DOHH2 (cell line): ENCODE data around the gene HINFP.

Experiments
- H3F3A ChIP-seq: fragments of 200-600 bp; sonication (generic), shearing (Covaris generic); 2 replicates; pipeline ENCODE4 v1.6.0; 2016; ENCODE audit warnings: antibody characterized with exemption, mild to moderate bottlenecking; ENCODE audit not compliant: control insufficient read depth, insufficient read depth
- H3K27ac ChIP-seq: fragments of 200-600 bp; sonication (generic); 2 replicates; pipeline ENCODE4 v1.5.1; 2014; ENCODE audit warnings: low read depth, mild to moderate bottlenecking, low read length, moderate library complexity
- H3K27me3 ChIP-seq: fragments of 200-600 bp; sonication (generic); 2 replicates; pipeline ENCODE4 v1.6.1; 2014; ENCODE audit warnings: mild to moderate bottlenecking, low read length, mixed read lengths; ENCODE audit not compliant: control insufficient read depth
- H3K36me3 ChIP-seq: fragments of 200-600 bp; sonication (generic); 2 replicates; pipeline ENCODE4 v1.6.1; 2014; ENCODE audit warnings: mild to moderate bottlenecking, low read length, moderate library complexity, mixed read lengths; ENCODE audit not compliant: control insufficient read depth
- H3K4me1 ChIP-seq: fragments of 200-600 bp; sonication (generic); 2 replicates; pipeline ENCODE4 v1.6.1; 2014; ENCODE audit warnings: mild to moderate bottlenecking, low read length, mixed read lengths; ENCODE audit not compliant: control insufficient read depth
- H3K4me2 ChIP-seq: fragments of 200-600 bp; sonication (generic); 2 replicates; pipeline ENCODE4 v1.6.0; 2014; ENCODE audit warnings: mild to moderate bottlenecking, low read length, moderate library complexity
- H3K4me3 ChIP-seq: fragments of 200-600 bp; sonication (generic); 2 replicates; pipeline ENCODE4 v1.5.1; 2014; ENCODE audit warnings: mild to moderate bottlenecking, low read length, mixed read lengths
- H3K79me2 ChIP-seq: fragments of 200-600 bp; sonication (generic); 2 replicates; pipeline ENCODE4 v1.6.1; 2014; ENCODE audit warnings: mild to moderate bottlenecking, low read length, mixed read lengths; ENCODE audit not compliant: control insufficient read depth
- H3K9me2 ChIP-seq: fragments of 200-600 bp; sonication (generic); replicated peaks from 2 replicates; pipeline ENCODE4 v1.6.1; 2014; ENCODE audit warnings: mild to moderate bottlenecking, low read length, mixed read lengths; ENCODE audit not compliant: control insufficient read depth
- H3K9me3 ChIP-seq: fragments of 200-600 bp; sonication (generic); 2 replicates; pipeline ENCODE4 v1.6.1; 2014; ENCODE audit warnings: antibody characterized with exemption, low read length, mixed read lengths; ENCODE audit not compliant: control insufficient read depth, insufficient read depth
- H4K20me1 ChIP-seq: fragments of 200-600 bp; sonication (generic); 2 replicates; pipeline ENCODE4 v1.6.0; 2014; ENCODE audit warnings: low read depth, mild to moderate bottlenecking, antibody characterized with exemption, low read length, moderate library complexity; ENCODE audit not compliant: control insufficient read depth, insufficient read depth
- EZH2phosphoT487 ChIP-seq: fragments of 200-600 bp; sonication (generic); IDR thresholded peaks from 2 replicates; pipeline ENCODE4 v1.6.1; 2017; ENCODE audit warnings: borderline replicate concordance, mild to moderate bottlenecking, antibody characterized with exemption, low read length, moderate library complexity, mixed read lengths
- TF ChIP-seq, protein P1 (sequence below): fragments of 200-600 bp; sonication (generic); IDR thresholded peaks from one replicate; pipeline ENCODE4 v1.5.1; 2014; ENCODE audit warnings: antibody characterized with exemption, mild to moderate bottlenecking, low read depth, low read length; ENCODE audit not compliant: poor library complexity, severe bottlenecking

Gene HINFP

DNA sequence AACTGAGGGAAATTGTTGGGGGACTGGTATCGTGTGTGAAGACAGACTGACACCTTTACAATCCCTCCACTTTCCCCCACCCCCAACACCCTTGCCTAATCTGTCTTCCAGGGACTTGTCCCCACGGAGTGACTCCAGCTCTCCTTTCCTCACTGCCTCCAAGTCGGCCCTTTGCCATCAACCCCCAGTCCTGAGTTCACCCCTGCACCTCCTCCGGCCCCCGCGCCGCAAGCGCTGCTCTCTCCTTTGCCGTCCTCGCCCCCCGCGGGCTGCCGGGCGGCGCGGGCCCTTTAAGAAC is 27.3 kb downstream of the HINFP start:
- H3K9me2 ChIP-seq, result no peaks in the 10 kb centered on the region
- H3K4me2 ChIP-seq, result peak overlapping the region; percentile 93
- H4K20me1 ChIP-seq, result no peaks in the 10 kb centered on the region
- TF ChIP-seq EZH2phosphoT487, result no peak
- TF ChIP-seq, protein P1, sequence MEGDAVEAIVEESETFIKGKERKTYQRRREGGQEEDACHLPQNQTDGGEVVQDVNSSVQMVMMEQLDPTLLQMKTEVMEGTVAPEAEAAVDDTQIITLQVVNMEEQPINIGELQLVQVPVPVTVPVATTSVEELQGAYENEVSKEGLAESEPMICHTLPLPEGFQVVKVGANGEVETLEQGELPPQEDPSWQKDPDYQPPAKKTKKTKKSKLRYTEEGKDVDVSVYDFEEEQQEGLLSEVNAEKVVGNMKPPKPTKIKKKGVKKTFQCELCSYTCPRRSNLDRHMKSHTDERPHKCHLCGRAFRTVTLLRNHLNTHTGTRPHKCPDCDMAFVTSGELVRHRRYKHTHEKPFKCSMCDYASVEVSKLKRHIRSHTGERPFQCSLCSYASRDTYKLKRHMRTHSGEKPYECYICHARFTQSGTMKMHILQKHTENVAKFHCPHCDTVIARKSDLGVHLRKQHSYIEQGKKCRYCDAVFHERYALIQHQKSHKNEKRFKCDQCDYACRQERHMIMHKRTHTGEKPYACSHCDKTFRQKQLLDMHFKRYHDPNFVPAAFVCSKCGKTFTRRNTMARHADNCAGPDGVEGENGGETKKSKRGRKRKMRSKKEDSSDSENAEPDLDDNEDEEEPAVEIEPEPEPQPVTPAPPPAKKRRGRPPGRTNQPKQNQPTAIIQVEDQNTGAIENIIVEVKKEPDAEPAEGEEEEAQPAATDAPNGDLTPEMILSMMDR, result no peak
- H3K27ac ChIP-seq, result no peak overlapping the region
- peak overlapping the region; percentile 72 for H3K4me3 ChIP-seq
- H3K9me3 ChIP-seq, result no peaks in the 10 kb centered on the region
- H3K79me2 ChIP-seq, result no peaks in the 10 kb centered on the region
- H3K27me3 ChIP-seq, result peaks cover 75% of the 10 kb centered on the region
- peaks cover 13% of the 10 kb centered on the region for H3K4me1 ChIP-seq
- H3F3A ChIP-seq, result no peaks in the 10 kb centered on the region
- no peaks in the 10 kb centered on the region for H3K36me3 ChIP-seq

GRCh38 chr11:119149018-119149785 is 27.8 kb downstream of the HINFP start, which contains the start of gene ABCG4:
Gene ABCG4, plus strand, starts transcription at chr11:119149052. Its CDS starts 914 bp downstream, at chr11:119149966.
- no peaks in the 10 kb centered on the region for H3K79me2 ChIP-seq
- peak within 1 kb of the TSS; percentile 93 for H3K4me2 ChIP-seq
- no peaks in the 10 kb centered on the region for H3F3A ChIP-seq
- H3K9me2 ChIP-seq, result no peaks in the 10 kb centered on the region
- H3K9me3 ChIP-seq, result no peaks in the 10 kb centered on the region
- H3K4me1 ChIP-seq, result peaks cover 13% of the 10 kb centered on the region
- H4K20me1 ChIP-seq, result no peaks in the 10 kb centered on the region
- peak within 1 kb of the TSS; percentile 72 for H3K4me3 ChIP-seq
- no peaks in the 10 kb centered on the region for H3K36me3 ChIP-seq
- peaks cover 79% of the 10 kb centered on the region for H3K27me3 ChIP-seq
- no peak within 1 kb of the TSS for H3K27ac ChIP-seq
- TF ChIP-seq, protein P1, result no peak
- peak; percentile 83; the same call in 1 of the 2 replicates for TF ChIP-seq EZH2phosphoT487

DNA sequence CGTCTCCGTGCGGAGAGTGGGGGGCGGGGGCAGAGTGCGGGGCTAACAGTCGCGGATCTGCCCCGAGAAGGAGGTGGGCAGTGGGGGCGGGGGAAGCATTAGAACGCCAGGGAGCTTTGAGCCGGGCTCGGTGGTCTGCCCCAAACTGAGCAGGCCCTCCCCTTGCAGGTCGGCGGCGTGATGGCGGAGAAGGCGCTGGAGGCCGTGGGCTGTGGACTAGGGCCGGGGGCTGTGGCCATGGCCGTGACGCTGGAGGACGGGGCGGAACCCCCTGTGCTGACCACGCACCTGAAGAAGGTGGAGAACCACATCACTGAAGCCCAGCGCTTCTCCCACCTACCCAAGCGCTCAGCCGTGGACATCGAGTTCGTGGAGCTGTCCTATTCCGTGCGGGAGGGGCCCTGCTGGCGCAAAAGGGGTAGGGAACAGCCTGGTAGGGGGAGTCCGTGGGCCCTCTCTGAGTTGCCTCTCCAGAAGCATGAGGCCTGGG is 28.5 kb downstream of the HINFP start:
- Histone ChIP-seq H3K27me3 (peaks cover 85% of the 10 kb centered on the region), H3K79me2 (no peaks in the 10 kb centered on the region), H3K27ac (no peak overlapping the region), H4K20me1 (no peaks in the 10 kb centered on the region), H3K9me3 (no peaks in the 10 kb centered on the region), H3K9me2 (no peaks in the 10 kb centered on the region), H3K4me1 (peaks cover 13% of the 10 kb centered on the region), H3K4me3 (peak overlapping the region; percentile 72), H3K4me2 (peak overlapping the region; percentile 93), H3F3A (no peaks in the 10 kb centered on the region), H3K36me3 (no peaks in the 10 kb centered on the region)
- no peak for TF ChIP-seq EZH2phosphoT487

GRCh38 chr11:119152043-119152442 is 30.7 kb downstream of the HINFP start:
- H4K20me1 ChIP-seq, result no peaks in the 10 kb centered on the region
- no peaks in the 10 kb centered on the region for H3K9me3 ChIP-seq
- H3K9me2 ChIP-seq, result no peaks in the 10 kb centered on the region
- no peaks in the 10 kb centered on the region for H3K79me2 ChIP-seq
- H3K27me3 ChIP-seq, result peaks cover 94% of the 10 kb centered on the region
- H3K27ac ChIP-seq, result no peak overlapping the region
- peaks cover 13% of the 10 kb centered on the region for H3K4me1 ChIP-seq
- H3F3A ChIP-seq, result no peaks in the 10 kb centered on the region
- H3K4me3 ChIP-seq, result no peak overlapping the region
- no peak overlapping the region for H3K4me2 ChIP-seq
- TF ChIP-seq EZH2phosphoT487, result no peak
- TF ChIP-seq, protein P1, result no peak
- no peaks in the 10 kb centered on the region for H3K36me3 ChIP-seq
